ENCODE results near the gene FLAD1.
A peak's percentile ranks its signal among the peaks of the same experiment; 100 is the strongest.

Gene FLAD1

DNA sequence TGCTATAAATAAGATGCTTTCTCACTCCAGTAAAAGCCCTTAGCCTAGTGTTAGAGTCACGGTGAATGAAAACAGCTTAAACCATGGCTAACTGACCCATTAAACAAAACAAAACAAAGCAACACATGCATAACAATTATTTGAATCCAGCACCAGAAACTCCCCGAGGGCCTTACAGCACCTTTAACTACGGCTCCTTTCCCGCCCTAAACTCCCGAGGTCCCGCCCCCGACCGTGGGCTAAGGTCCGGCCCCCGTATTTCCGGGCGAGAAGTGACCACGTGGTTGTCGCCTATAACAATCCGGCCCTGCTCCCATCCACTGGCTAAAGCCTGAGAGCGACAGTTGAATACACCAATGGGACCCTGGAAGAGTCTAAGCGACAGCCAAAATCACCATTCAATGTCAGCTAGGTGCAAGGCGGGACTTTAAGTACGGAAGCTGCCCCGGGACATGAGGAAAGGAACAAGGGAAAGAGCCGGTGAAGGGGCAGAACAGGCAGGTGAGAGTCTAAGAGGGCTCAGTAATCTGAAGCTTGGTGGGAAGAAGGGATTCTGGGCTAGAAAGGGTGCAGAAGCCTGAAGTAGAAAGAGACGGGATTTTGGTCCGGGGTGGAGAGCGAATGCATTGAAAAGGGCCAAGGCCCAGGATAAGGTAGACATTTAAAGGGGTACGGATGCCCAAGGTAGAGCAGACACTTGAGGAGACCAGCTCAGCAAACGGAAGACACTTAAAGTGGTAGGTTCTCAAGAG lies at the start of gene FLAD1:
FLAD1 (plus strand) TSS at position 448 of the 752 bp plus-strand sequence. CDS start 351 bp downstream, outside the sequence.
- peak; percentile 100 for DNase-seq

DNA sequence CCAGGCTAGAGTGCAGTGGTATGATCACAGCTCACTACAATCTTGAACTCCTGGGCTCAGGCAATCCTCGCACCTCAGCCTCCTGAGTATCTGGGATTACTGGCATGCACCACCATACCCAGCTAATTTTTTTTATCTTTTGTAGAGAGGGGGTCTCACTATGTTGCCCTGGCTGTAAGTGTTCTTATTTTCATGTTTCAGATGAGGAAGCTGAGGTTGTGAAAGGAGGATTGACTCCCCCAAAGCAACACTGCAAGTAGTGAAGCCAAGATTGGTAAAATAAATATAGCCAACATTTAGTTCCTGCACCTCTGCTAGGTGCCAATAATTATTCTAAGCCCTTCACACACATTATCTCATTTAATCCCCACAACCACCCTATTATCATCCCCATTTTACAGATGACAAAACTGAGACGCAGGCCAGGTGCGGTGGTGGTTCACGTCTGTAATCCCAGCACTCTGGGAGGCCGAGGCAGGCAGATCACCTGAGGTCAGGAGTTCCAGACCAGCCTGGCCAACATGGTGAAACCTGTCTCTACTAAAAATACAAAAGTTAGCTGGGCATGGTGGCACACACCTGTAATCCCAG lies 48.7 kb upstream of the FLAD1 start:
- no peak for DNase-seq

DNA sequence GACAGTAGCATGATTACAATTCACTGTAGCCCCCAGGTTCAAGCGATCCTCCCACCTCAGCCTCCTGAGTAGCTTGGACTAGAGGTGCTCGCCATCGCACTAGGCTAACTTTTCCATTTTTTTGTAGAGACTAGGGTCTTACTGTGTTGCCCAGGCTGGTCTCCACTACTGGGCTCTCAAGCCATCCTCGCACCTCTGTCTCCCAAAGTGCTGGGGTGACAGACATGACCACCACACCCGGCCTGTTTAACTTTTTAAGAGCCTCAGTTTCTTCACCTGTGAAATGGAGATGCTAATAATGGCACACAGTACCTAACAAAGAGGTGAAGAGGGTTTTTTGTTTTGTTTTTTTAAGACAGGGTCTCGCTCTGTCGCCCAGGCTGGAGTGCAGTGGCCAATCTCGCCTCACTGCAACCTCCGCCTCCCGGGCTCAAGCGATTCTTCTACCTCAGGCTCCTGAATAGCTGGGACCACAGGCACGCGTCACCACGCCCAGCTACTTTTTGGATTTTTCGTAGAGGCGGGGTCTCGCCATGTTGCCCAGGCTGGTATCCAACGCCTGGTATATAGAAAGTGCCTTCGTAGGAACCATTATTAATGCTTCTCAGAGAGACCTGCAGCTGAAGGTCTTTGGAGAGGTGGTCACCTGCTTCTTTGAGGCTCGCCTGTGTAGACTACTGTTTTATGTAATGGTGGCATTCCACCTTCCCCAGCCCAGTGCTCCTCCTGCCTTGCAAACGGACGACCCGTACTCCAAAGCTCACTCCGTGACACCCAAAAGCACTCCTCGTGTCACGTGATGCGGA lies 47.2 kb upstream of the FLAD1 start:
- no peak for DNase-seq

DNA sequence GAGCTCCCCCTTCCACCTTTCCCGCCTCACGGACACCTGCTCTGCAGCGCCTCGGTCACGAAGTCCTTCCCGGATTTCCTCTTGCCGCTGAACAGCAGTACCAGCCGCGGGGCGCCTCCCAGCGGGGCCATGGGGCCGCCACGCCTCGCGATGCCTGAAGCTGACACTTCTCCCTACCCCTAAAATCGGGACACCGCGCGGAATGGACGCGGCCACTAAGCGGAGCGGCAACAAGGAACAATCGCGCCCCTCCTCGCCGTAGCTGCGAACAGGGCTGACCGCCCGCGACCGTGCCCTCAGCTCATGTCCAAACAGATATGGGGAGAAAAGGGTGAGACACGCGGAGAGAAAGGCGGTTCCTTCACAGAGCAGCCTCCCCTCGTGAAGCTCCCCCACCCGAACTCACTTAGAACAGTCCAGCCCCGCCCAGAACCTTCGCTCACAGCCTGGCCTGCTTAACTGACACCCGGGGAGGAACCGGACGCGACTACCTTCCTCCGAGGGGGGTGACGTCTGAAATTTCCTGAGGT lies 46.5 kb upstream of the FLAD1 start, which contains the start of gene PMVK:
PMVK (minus strand) TSS at position 165 of the 530 bp plus-strand sequence; CDS start at position 131, 34 bp downstream.
- peak; percentile 98 for DNase-seq

DNA sequence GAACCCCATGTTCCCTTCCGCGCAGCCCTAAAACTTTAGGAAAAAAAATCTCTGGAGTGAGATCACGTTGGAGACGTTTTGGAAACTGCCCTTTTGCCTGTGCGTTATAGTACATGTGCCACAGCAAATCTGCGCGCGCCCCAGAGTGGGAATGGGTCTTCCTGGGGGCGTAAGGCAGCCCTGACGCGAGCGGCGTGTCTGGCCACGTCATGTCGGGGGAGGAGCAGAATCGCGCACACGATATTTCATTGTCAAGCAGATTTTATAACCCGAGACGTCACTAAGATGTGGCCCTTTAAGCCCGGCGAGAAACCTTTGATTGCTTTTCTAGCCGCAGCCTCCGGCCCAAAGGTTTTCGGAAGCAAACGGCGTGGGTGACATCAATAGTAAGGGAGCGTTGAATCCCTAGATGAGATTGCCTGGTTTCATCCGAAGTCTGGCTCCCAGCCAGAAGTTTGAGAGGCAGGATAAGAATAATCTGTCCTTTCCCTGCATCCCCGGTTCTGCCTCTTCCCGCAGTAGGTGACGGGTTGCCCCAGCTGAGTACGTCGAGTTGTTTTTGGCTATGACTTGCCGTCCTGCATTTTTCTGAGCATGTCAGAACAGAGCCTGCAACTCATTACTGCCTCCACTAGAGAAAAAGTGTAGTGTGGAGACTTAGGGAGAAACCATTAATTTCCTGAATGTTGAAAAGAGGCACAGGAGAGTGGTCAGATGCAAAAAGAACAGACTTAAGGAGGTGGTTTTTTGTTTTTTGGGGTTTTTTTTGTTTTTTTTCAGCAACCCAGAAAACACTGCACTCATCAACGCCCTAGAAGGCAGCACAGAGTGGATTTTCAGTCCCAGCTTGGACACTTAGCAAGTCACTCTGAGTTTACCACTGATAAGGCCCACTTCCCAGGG lies 45.8 kb upstream of the FLAD1 start:
- DNase-seq: peak; percentile 96

DNA sequence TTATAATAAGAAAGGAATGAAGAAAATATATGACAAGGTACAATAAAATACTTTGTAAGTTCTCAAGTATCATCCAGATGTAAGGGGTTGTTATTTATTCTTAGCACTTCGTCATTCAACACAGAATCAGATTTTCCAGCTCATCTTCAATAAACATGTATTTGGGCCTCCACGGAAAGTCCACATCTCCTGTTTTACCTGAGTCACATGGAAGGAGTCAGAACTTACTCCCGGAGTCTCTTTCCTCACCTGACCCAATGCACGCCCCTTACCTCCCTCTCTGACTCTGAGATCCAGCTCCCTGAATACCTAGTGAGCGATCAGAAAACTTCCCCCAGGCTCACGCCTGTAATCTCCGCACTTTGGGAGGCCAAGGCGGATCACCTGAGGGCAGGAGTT lies 45.2 kb upstream of the FLAD1 start:
- no peak for DNase-seq

DNA sequence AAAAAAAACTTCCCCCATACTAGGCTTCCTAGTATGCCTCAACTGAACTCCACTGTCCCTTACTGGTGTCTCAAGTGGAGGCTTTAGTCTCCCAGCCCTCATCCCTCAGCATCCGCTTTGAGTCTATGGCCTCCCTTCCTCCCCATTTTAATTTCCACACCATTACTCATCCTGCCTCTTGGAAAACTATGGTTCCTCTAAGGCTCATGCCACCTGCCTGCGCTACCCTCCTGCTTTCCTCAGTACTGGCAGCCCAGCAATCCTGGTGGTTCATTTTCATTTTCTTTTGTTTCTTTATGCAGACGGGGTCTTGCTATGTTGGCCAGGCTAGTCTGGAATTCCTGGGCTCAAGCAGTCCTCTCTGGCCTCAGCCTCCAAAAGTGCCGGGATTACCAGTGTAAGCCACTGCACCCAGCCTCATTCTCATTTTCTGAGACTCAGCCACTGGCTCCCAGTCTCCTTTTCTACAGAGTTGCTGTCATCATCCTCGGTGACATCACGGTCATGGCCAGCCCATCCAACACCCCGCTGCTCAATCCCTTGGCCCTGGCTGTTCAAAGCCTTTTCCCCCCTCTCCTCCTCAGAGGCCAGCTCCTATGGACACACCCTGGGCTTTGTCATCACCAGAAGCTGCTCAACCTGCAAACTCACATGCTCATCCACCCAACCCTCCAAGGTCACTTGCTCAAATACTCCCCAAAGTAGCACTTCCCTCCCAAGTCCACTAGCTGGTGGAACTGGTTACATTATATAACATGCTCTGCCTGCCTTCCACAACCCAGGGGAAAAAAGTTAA lies 44.3 kb upstream of the FLAD1 start:
- no peak for DNase-seq

DNA sequence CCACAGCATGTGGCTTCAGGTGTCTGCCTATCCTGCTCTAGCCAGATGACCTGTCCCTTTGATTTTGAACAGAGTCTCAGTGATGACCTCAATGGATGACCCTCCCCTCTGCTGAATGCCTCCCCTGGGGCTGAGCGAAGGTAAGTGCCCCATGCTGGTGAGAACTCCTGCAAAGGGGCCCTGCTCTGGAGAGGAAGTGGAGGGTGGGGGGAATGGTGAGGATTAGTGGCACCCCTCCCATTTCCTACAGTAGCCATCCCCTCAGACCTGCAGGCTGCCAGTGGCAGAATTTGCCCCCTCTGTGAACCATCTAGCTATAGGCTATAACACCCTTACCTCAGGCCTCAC lies 43.0 kb upstream of the FLAD1 start:
- DNase-seq: no peak

DNA sequence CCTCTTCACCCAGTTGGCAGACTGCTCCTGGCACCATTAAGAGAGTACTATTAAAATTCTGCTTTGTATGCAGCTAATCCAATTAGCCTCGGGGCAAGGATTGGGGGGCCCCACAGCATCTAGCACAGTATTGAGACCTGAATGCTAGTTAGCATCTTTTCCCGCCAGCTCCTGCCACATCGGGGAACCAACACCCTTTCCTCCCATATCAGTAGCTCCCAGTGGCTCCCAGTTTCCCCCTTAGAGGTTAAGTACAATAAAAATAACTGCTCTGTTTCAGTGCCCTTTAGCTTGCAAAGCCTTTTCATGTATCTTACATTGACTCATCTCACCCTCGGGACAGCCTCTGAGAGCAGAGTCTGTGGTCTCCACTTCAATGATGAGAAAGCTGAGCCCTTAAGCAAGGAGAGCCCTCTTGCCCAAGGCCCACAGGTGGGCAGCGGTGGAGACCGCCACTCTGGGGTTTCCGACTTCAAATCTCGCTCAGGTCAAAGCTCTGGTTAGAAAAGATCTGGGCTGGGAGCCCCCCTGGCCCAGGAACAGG lies 42.4 kb upstream of the FLAD1 start:
- peak; percentile 71 for DNase-seq

DNA sequence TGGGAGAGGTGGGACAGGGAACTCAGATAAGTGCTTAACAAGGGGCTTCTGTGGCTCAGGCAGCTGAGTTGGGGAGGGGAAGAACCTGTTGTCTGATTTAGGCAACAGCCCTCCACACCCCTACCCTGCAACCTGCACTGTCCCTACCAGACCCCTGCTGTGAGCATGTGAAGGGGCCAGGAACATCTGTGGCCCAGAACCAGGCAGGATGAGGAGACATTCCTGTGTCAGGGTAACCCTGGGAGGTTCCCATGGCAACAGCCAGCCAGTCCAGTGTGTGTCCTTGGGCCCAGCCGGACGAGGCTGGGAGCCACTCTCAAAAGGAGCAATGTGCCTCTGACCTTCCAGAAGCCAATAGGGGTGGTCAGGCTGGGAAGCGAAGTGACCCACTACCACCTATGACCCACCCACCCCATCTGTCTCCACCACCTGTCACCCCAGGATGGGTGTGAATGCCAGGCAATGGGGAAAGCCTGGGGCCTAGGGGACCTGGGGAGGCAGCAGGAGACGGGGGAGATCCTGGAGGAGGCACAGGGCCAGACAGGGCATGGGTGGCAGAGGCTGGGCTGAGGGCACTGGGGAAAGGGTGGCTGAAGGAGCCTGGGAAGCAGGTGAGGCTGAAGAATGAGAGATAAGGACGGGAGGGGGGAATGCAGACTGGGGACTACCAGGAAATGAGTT lies 41.7 kb upstream of the FLAD1 start:
- peak; percentile 69 for DNase-seq

DNA sequence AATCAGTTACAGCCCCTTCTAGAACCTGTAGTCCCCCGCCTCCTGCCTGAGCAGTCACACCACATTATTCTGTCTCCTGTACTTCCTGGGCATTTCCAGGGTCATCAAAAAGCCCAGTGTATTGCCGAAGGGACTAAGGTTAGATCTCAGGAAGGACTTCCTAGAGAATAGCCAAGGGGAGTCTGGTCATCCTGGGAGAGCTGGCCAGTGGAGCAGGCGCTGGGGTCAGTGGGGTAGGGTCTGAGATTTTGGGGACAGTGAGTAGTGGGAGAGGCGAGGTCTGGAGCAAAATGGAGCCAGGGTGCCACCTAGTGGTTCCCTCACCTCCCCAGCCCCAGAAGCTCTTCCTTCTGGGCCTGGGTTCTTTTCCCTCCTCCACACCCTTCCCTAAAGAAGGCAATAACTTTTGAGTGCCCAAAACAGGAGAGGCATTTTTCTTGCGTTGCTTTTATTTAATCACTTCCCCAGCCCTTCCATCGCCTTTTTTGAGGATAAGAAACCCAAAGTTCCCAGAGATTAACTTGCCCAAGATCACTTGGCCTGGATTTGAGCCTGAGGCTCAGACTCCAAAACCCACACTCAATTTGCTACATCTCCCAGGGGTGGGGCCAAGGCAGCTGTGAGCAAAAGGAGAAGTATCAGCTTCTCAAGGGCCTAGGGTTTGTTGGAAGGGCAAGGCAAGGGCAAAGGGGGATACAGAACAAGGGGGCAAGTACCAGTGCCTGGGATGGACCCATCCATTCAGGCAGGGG lies 39.3 kb upstream of the FLAD1 start:
- DNase-seq: peak; percentile 81

DNA sequence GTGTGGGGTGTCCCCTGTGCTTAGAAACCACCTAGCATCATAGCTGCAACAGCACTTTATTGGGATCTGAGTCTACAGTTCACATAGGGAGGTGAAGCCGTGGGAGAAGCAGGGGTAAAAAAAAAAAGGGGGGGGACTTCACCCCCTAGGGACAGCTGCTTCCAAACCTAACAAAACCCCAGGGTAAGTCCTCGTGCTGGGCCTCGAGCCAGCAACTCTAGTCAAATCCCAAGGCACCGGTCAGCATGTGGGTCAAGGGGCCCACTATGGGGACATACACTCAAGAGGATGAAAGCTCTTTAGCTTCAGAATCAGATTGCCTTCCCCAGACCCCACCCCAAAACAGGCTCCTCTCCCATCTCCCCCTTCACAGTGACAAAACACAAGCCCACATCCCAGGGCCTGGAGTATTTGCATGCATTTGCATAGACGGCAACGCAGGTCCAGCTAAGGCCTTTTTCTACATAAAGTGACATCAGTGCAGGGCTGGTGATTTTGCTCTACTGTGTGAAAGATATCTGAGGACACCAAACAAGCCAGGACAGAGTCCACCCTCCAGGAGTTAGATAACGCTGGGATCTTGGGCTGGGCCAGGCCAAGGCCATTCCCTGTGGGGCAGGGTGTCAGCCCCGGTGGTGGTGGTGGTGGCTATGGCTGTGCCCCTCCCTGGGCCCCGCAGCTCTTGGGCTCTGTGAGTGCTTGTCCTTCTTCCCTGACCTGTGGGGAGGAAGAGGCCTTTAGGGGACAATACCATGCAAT lies 38.6 kb upstream of the FLAD1 start:
- no peak for DNase-seq

DNA sequence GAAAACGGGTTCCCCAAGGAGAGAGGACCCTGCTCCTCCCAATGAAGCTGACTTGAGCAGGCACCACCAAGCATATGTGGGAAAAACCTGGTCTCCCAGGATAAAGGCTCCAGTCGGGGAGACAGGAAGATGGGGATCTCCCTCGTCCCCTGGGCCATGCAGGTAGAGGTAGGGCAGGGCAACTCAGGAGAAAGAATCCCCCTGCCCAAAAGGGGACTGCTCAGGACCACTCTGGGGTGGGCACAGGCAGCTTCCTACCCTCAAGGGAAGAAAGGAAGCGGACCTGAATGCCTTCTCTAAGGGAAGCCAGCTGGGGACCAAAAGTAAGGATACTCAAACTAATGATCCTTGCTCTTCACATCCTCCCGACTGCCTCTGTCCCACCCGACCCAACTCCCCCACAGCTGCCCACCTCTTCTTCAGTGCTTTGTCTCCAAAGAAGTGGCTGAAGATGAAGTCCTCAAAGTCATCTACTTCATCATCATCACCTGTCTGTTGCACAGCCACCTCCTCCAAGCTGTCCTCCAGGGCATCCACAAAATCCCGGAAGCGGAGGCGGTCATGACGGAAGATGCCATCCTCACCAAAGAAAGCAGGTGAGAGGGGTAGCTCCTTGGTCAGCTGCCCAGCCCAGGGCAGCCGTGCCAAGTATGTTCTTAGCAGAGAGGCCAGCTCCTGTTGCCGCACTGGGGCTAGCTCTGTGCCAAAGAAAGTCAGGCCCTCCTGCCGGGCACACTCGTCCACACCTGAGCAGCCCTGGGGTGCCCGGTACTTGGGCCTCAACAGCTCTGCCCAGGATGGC lies 37.8 kb upstream of the FLAD1 start:
- DNase-seq: no peak

DNA sequence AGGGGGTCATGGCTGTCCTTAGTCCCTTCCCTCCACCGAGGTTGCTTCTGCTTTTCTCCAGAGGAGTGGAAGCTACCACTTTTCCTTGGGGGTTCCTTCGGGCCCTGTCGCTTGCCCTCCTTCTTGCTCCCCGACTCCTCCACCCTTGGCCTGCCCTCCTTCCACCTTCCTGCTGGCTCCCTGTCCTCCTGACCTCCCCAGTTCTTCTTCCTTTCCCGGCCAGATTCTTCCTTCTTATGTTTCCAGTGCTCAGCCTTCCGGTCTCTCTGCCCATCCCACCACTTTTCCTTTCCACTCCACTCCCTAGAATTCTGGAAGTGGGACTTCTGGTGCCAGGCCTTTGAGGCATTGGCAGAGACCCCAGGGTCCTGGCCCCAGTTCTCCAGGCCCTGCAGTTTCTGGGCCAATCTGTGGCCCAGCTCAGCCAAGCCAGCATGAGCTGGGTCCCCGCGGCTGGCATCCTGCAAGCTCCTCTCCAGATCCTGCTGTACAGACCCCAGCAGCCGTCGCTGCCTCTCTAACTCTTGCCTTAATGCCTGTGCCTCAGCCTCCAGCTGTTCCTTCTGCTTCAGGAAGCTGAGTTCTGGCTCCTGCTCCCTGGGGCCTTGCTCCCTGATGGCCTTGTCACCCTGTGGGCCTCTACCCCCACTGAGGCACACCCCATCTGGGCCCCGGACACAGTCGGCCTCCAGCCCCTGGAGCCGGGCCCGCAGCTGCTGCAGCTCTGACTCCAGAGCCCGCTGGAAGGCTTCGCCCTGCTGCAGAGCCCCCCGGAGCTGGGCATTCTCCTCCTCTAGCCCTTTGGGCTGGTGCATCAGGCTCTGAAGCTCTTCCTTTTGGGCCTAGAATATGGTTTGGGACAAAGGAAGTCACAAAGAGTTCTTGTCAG lies 36.9 kb upstream of the FLAD1 start:
- no peak for DNase-seq

DNA sequence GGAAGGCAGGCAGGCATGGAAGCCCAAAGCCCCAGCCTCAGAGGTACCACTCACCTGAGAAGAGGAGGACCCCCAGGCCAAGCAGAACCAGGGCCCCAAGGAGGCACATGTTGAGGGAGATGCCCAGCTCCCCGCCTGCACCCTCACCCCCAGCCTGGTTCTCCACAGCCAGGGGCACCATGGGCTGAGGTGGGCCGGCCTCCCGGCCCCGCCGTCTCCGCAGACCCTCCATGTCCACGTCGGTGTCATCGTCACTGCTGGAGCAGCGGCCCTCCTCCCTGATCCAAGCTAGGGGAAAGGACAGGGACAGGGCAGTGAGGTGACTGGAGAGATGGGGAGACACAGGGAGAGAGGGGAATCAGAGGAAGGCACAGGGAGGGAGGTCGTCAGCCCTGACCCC lies 35.1 kb upstream of the FLAD1 start:
- DNase-seq: no peak

DNA sequence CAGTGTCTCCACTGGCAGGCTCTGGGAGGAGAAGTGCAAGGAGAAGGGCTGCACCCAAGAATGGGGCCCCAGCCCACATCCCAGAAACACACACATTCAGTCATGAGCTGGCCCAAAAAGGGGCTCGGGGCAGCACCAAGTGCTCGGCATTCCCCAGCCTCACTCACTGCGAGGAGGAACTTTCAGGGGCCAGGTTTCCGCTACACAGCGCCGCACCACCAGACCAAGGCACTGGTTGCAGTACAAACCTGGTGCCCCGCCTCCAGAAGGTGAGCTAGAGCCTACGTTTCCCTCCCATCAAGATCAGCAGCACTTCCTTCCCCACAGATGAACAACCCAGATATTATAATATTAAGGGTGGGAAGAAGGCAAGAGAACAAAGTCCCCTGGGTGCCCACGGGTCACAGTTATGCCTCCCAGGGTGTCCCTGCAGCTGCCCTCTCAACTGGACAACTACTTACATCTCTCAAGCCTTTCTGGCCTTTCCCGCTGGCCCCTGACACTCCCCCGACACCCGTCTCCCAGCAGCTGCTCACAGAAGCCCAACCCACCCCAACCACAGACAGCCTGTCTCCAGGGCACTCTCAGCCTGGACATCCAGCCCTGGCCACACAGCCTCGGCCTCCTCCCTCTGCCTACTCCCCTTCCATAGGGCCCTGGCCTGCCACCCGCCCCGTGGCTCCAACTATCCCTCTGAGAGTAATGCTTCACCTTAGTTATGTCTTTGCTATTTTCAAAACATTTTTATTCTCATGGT lies 31.1 kb upstream of the FLAD1 start:
- DNase-seq: no peak
